Epithelial cell of prostate (primary cell): ENCODE measurements around the gene PORCN.
A peak's percentile ranks its signal among the peaks of the same experiment; 100 is the strongest.

Source experiments
- DNase-seq: peaks from one replicate; pipeline ENCODE4 v3.0.0-alpha.2; 2011; ENCODE audit warnings: low read depth, low spot score
- H3K27ac ChIP-seq: fragments of 450-650 bp; 2 replicates; pipeline ENCODE4 v1.5.1; 2017; ENCODE audit warnings: mild to moderate bottlenecking

PORCN gene

GRCh38 chrX:48508400-48509244 is at the start of gene PORCN:
PORCN (plus strand) TSS chrX:48508992; CDS start chrX:48509821, 829 bp downstream.
- no peak for DNase-seq

GRCh38 chrX:48459483-48459882 is 49.3 kb upstream of the PORCN start:
- H3K27ac ChIP-seq, result no peak overlapping the region
- no peak for DNase-seq

More at GRCh38 chrX:48508400-48509244, at the start of gene PORCN:
- H3K27ac ChIP-seq, result peak within 1 kb of the TSS; percentile 72

GRCh38 chrX:48460031-48460430 is 48.8 kb upstream of the PORCN start:
- H3K27ac ChIP-seq, result no peak overlapping the region
- DNase-seq, result no peak

GRCh38 chrX:48460606-48461005 is 48.2 kb upstream of the PORCN start:
- DNase-seq, result no peak
- H3K27ac ChIP-seq, result no peak overlapping the region

- H3K27ac ChIP-seq, result peak overlapping the region; percentile 63
- peak; percentile 52 for DNase-seq
Measured at GRCh38 chrX:48461830-48462229, 47.0 kb upstream of the PORCN start.

GRCh38 chrX:48465336-48465933 is 43.4 kb upstream of the PORCN start:
- H3K27ac ChIP-seq, result peak overlapping the region; percentile 63
- peak; percentile 64 for DNase-seq

GRCh38 chrX:48466696-48467095 is 42.1 kb upstream of the PORCN start:
- no peak overlapping the region for H3K27ac ChIP-seq
- no peak for DNase-seq

- DNase-seq, result no peak
- peak overlapping the region; percentile 32 for H3K27ac ChIP-seq
Measured at GRCh38 chrX:48467281-48467761, 41.5 kb upstream of the PORCN start.

GRCh38 chrX:48468247-48468671 is 40.5 kb upstream of the PORCN start:
- no peak for DNase-seq
- peak overlapping the region; percentile 32 for H3K27ac ChIP-seq

GRCh38 chrX:48468693-48469691 is 39.8 kb upstream of the PORCN start:
- H3K27ac ChIP-seq, result peak overlapping the region; percentile 32
- DNase-seq, result no peak

- DNase-seq, result no peak
- H3K27ac ChIP-seq, result peak within 1 kb of the TSS; percentile 32
Measured at GRCh38 chrX:48470110-48470832, 38.5 kb upstream of the PORCN start, which contains the start of gene SLC38A5. SLC38A5 (minus strand) TSS chrX:48470260; CDS start chrX:48467924, 2,336 bp downstream.

- DNase-seq, result no peak
- no peak overlapping the region for H3K27ac ChIP-seq
Measured at GRCh38 chrX:48470833-48471118, 38.0 kb upstream of the PORCN start.

GRCh38 chrX:48471504-48471903 is 37.3 kb upstream of the PORCN start:
- DNase-seq, result no peak
- H3K27ac ChIP-seq, result no peak overlapping the region

GRCh38 chrX:48472225-48472624 is 36.6 kb upstream of the PORCN start:
- no peak for DNase-seq
- H3K27ac ChIP-seq, result no peak overlapping the region

- no peak for DNase-seq
Measured at GRCh38 chrX:48472851-48473703, 35.7 kb upstream of the PORCN start.

GRCh38 chrX:48473704-48473990 is 35.1 kb upstream of the PORCN start:
- no peak for DNase-seq
- H3K27ac ChIP-seq, result no peak overlapping the region

More at GRCh38 chrX:48472851-48473703, 35.7 kb upstream of the PORCN start:
- H3K27ac ChIP-seq, result no peak overlapping the region

- peak overlapping the region; percentile 69 for H3K27ac ChIP-seq
- DNase-seq, result no peak
Measured at GRCh38 chrX:48474127-48474526, 34.7 kb upstream of the PORCN start.

- peak overlapping the region; percentile 69 for H3K27ac ChIP-seq
- DNase-seq, result no peak
Measured at GRCh38 chrX:48474581-48474980, 34.2 kb upstream of the PORCN start.

- no peak for DNase-seq
- H3K27ac ChIP-seq, result peak overlapping the region; percentile 69
Measured at GRCh38 chrX:48475296-48475695, 33.5 kb upstream of the PORCN start.
